ENCODE data around the gene ZFYVE21. TPM values are rescaled to one million over a fixed set of nuclear protein-coding genes. Genes with fewer than 3 reads are reported as not detected.

Gene ZFYVE21
- total RNA-seq, 1 experiment from 2014 or later: 49.7 TPM

DNA sequence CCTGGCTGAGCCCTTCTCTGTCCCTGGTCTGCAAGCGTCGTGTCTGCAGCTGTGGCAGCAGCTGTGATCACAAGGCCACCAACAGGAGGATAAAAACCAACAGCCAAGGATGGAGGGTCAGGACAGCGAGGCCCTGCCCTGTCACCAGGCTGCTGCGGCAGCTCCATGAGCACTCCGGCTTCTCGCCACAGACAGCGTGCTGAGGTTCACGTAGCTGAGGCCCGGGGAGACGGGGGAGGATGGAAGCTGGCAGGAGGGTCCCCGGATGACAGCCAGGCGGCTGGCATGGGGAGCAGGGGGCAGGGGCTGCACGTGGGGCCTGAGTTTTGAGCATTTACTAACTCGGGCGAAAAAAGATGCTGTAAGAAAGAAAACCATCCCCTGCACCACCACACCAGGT is 5.8 kb upstream of the ZFYVE21 start:
- WGBS (ENCODE audit: extremely low coverage, insufficient read length, low lambda C conversion rate): no CpG with 5 or more reads among the region's 15 CpGs
- no peaks in the 10 kb centered on the region; a peak in 2 of 5 replicates for H3K9me3 Mint-ChIP-seq
- H3K27me3 Mint-ChIP-seq (ENCODE audit: low read depth): no peaks in the 10 kb centered on the region; the same call in 1 of the 2 replicates
- peaks cover 22 to 23% of the 10 kb centered on the region in 2 experiments for H3K4me1 Mint-ChIP-seq
- Histone ChIP-seq H3K23me2 (ENCODE audit: insufficient read length, low read depth, low read length, poor library complexity, severe bottlenecking) (no peaks in the 10 kb centered on the region), H4K20me1 (ENCODE audit: control insufficient read depth, insufficient read depth, insufficient read length) (no peaks in the 10 kb centered on the region), H3K9me3 (ENCODE audit: control insufficient read depth, low read depth, low read length) (no peaks in the 10 kb centered on the region), H2BK5ac (ENCODE audit: insufficient read length, low read length) (no peak overlapping the region), H3T11ph (ENCODE audit: low read length) (no peak overlapping the region), H3K4me2 (ENCODE audit: insufficient read depth, insufficient read length, low read length) (no peak overlapping the region), H2BK12ac (ENCODE audit: insufficient read length, low read depth, low read length) (no peak overlapping the region), H2BK15ac (ENCODE audit: low read depth, low read length) (no peak overlapping the region), H3K18ac (ENCODE audit: insufficient read length, low read depth, low read length) (no peak overlapping the region), H3K27ac (ENCODE audit: insufficient read length, low read depth, low read length) (no peak overlapping the region), H2AK5ac (ENCODE audit: insufficient read length, low read length) (no peak overlapping the region), H3K14ac (ENCODE audit: insufficient read depth, low read length) (no peak overlapping the region; the same call in 1 of the 2 replicates), H4K91ac (ENCODE audit: insufficient read length, low read depth, low read length) (no peak overlapping the region), H3K4me1 (ENCODE audit: insufficient read depth, low read length) (peaks cover 3% of the 10 kb centered on the region; the same call in 1 of the 2 replicates), H3K27me3 (ENCODE audit: insufficient read depth, low read length) (no peaks in the 10 kb centered on the region), H2BK20ac (ENCODE audit: low read depth, low read length, poor library complexity, severe bottlenecking) (no peak overlapping the region), H4K8ac (replicated peaks; ENCODE audit: insufficient read length, low read depth, low read length) (no peak overlapping the region), H3K56ac (ENCODE audit: insufficient read length, low read depth, low read length) (no peak overlapping the region), H3K79me2 (ENCODE audit: insufficient read depth, low read length) (no peaks in the 10 kb centered on the region), H2AFZ (ENCODE audit: low read length) (no peak overlapping the region), H4K5ac (ENCODE audit: insufficient read length, low read depth, low read length) (no peak overlapping the region), H3K79me1 (ENCODE audit: insufficient read depth, low read depth, low read length, poor library complexity, severe bottlenecking) (no peaks in the 10 kb centered on the region), H2BK120ac (ENCODE audit: low read depth, low read length, poor library complexity, severe bottlenecking) (no peak overlapping the region), H3K9ac (ENCODE audit: extremely low read depth, insufficient read length, low read length) (no peak overlapping the region), H3K23ac (ENCODE audit: insufficient read length, low read depth, low read length) (no peak overlapping the region), H3K4ac (ENCODE audit: low read depth, low read length) (no peak overlapping the region)
- H3K36me3 Mint-ChIP-seq (ENCODE audit: insufficient read depth in 1 of 3, low read depth in 3 of 3): peaks cover 28 to 51% (median 34%) of the 10 kb centered on the region in 3 experiments; a peak in 6 of 7 replicates
- H3K4me3 Mint-ChIP-seq: no peak overlapping the region
- no peak for DNase-seq
- TF ChIP-seq, protein P1, sequence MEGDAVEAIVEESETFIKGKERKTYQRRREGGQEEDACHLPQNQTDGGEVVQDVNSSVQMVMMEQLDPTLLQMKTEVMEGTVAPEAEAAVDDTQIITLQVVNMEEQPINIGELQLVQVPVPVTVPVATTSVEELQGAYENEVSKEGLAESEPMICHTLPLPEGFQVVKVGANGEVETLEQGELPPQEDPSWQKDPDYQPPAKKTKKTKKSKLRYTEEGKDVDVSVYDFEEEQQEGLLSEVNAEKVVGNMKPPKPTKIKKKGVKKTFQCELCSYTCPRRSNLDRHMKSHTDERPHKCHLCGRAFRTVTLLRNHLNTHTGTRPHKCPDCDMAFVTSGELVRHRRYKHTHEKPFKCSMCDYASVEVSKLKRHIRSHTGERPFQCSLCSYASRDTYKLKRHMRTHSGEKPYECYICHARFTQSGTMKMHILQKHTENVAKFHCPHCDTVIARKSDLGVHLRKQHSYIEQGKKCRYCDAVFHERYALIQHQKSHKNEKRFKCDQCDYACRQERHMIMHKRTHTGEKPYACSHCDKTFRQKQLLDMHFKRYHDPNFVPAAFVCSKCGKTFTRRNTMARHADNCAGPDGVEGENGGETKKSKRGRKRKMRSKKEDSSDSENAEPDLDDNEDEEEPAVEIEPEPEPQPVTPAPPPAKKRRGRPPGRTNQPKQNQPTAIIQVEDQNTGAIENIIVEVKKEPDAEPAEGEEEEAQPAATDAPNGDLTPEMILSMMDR (conservative IDR thresholded peaks at IDR 0.05): no peak
- 0 out of 7 replicates have a peak overlapping the region, but pooled peaks of 2 of the 3 experiments have one; percentile 44 to 54 for H3K27ac Mint-ChIP-seq
